ENCODE results near the gene FANCC.

The FANCC gene

DNA sequence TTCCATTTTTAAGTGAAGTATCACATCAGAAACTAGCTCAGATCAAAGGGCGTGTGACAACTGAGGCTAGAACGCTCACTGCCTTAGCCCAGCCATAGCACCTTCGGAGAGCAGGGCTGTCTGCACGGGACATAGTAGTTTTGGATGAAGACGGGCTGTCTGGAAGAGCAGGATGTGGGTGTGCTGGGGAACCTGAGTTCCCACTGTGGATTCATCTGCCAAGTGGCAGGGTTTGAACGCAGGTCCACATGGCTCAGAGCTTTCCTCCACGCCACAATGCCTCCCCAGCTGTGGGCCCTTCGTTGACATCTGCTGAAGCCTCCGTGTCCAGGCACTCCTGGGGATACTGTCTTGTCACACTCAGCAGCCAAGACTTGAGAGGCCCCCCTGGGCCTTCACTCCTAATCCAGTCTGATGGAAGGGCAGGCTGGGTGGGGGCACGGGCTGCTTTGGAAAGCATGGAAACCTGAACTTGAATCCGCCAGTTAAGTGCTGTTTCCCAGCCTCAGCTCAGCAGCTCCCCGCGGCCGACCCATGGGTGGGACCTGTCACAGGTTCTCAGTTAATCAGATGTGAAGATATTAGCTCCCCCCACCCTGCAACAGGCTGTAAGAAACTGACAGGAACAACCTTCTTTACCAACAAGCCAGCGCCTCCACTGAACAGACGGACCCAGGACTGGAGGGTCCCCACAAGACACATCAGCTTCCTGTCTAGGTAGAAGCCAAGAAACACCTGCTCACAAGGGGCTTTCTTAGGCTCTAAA, 228.1 kb downstream of the FANCC start:
- H4K8ac ChIP-seq (ENCODE audit: low read depth, low read length) = no peak overlapping the region
- H2BK120ac ChIP-seq (ENCODE audit: low read depth, low read length) = no peak overlapping the region
- H2BK12ac ChIP-seq (ENCODE audit: low read length) = no peak overlapping the region
- no peak overlapping the region for H2BK15ac ChIP-seq (ENCODE audit: low read length)
- H3K9ac ChIP-seq (ENCODE audit: low read depth, low read length, poor library complexity) = no peak overlapping the region
- H3K27me3 ChIP-seq (ENCODE audit: control insufficient read depth in 3 of 3, insufficient read depth in 3 of 3, low read depth in 1 of 3, low read length in 3 of 3) = no peaks in the 10 kb centered on the region
- peak overlapping the region; percentile 59 for H2BK5ac ChIP-seq (ENCODE audit: low read length)
- no peak overlapping the region for H3K14ac ChIP-seq (ENCODE audit: low read length)
- no peak overlapping the region for H2AK5ac ChIP-seq (ENCODE audit: low read depth, low read length)
- peaks cover 0 to 29% of the 10 kb centered on the region in 2 donors for H3K36me3 ChIP-seq (replicated peaks in 1 of 2; ENCODE audit: control insufficient read depth in 2 of 2, insufficient read depth in 2 of 2, low read length in 2 of 2)
- H3K18ac ChIP-seq (ENCODE audit: low read length) = peak overlapping the region; percentile 67
- H3K4me2 ChIP-seq (ENCODE audit: insufficient read depth, low read length, poor library complexity, severe bottlenecking) = no peak overlapping the region
- no peak for DNase-seq (ENCODE audit: low spot score)
- H3K4me3 ChIP-seq (ENCODE audit: low read length in 2 of 2) = no peak overlapping the region
- peaks cover 25 to 41% of the 10 kb centered on the region in 2 donors for H3K4me1 ChIP-seq (ENCODE audit: control insufficient read depth in 2 of 2, insufficient read depth in 1 of 2, low read depth in 1 of 2, low read length in 2 of 2)
- no peak overlapping the region for H4K91ac ChIP-seq (ENCODE audit: low read depth, low read length, poor library complexity)
- H3K9me3 ChIP-seq (replicated peaks in 1 of 2; ENCODE audit: control insufficient read depth in 2 of 2, insufficient read depth in 1 of 2, low read depth in 1 of 2, low read length in 2 of 2) = no peaks in the 10 kb centered on the region
- no peak overlapping the region for H2AFZ ChIP-seq (ENCODE audit: low read length)
- no peak overlapping the region for H3K4ac ChIP-seq (ENCODE audit: low read length)
- no peak overlapping the region for H3K27ac ChIP-seq (replicated peaks; ENCODE audit: low read length)
- H3K79me1 ChIP-seq (ENCODE audit: low read depth, low read length) = no peaks in the 10 kb centered on the region
- no peak overlapping the region for H3K23ac ChIP-seq (ENCODE audit: low read depth, low read length, poor library complexity)
- no CpG with 5 or more reads among the region's 16 CpGs for WGBS, 2 donors (ENCODE audit: extremely low coverage in 2 of 2, insufficient read length in 2 of 2, insufficient replicate concordance in 1 of 2)

DNA sequence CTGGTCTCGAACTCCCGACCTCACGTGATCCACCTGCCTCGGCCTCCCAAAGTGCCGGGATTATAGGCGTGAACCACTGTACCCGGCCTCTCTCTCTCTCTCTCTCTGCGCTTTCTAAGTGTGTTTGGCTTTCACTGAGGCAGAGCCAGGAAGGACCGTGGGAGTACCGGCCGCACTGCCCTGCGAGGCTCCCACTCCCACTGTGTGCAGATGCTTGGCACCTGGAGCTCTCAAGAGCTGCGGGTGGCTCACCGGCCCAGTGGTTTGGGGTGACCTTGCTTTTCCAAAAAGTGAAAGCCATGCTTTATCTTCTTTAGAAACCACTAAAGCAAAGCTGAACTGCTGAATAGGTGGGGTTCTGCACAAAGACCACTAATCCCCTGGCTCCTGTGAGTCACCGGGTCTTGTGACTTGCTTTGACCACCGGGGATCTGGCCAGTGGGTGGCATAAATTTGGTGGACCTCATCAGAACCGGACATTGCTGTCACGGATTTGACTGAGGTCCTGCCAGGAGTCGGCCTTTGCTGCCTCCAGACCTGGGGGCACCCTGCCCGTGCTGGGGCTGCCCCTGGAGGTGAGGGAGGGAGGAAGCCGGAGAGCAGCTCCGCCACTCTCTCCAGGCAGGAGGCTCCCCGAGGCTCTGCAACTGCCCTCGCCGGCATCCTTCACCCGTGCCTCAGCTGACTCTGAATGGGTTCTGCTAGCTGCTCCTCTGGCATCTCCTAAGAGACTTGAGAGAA, 228.9 kb downstream of the FANCC start:
- Histone ChIP-seq H4K91ac (ENCODE audit: low read depth, low read length, poor library complexity) (no peak overlapping the region), H3K9me3 (replicated peaks in 1 of 2; ENCODE audit: control insufficient read depth in 2 of 2, insufficient read depth in 1 of 2, low read depth in 1 of 2, low read length in 2 of 2) (no peaks in the 10 kb centered on the region), H3K4me1 (ENCODE audit: control insufficient read depth in 2 of 2, insufficient read depth in 1 of 2, low read depth in 1 of 2, low read length in 2 of 2) (peaks cover 25 to 39% of the 10 kb centered on the region in 2 donors), H3K23ac (ENCODE audit: low read depth, low read length, poor library complexity) (no peak overlapping the region), H3K79me1 (ENCODE audit: low read depth, low read length) (no peaks in the 10 kb centered on the region), H2BK15ac (ENCODE audit: low read length) (no peak overlapping the region), H3K27ac (replicated peaks; ENCODE audit: low read length) (no peak overlapping the region), H2AK5ac (ENCODE audit: low read depth, low read length) (no peak overlapping the region), H2BK12ac (ENCODE audit: low read length) (no peak overlapping the region), H3K18ac (ENCODE audit: low read length) (peak overlapping the region; percentile 76), H3K36me3 (replicated peaks in 1 of 2; ENCODE audit: control insufficient read depth in 2 of 2, insufficient read depth in 2 of 2, low read length in 2 of 2) (peaks cover under 1 to 37% of the 10 kb centered on the region in 2 donors), H3K9ac (ENCODE audit: low read depth, low read length, poor library complexity) (no peak overlapping the region), H2AFZ (ENCODE audit: low read length) (no peak overlapping the region), H2BK5ac (ENCODE audit: low read length) (peak overlapping the region; percentile 59), H4K8ac (ENCODE audit: low read depth, low read length) (no peak overlapping the region), H2BK120ac (ENCODE audit: low read depth, low read length) (no peak overlapping the region), H3K27me3 (ENCODE audit: control insufficient read depth in 3 of 3, insufficient read depth in 3 of 3, low read depth in 1 of 3, low read length in 3 of 3) (no peaks in the 10 kb centered on the region), H3K4me2 (ENCODE audit: insufficient read depth, low read length, poor library complexity, severe bottlenecking) (peak overlapping the region; percentile 32), H3K14ac (ENCODE audit: low read length) (no peak overlapping the region), H3K4me3 (ENCODE audit: low read length in 2 of 2) (no peak overlapping the region), H3K4ac (ENCODE audit: low read length) (no peak overlapping the region)
- no peak for DNase-seq (ENCODE audit: low spot score)
- no CpG with 5 or more reads among the region's 26 CpGs for WGBS, 2 donors (ENCODE audit: extremely low coverage in 2 of 2, insufficient read length in 2 of 2, insufficient replicate concordance in 1 of 2)

DNA sequence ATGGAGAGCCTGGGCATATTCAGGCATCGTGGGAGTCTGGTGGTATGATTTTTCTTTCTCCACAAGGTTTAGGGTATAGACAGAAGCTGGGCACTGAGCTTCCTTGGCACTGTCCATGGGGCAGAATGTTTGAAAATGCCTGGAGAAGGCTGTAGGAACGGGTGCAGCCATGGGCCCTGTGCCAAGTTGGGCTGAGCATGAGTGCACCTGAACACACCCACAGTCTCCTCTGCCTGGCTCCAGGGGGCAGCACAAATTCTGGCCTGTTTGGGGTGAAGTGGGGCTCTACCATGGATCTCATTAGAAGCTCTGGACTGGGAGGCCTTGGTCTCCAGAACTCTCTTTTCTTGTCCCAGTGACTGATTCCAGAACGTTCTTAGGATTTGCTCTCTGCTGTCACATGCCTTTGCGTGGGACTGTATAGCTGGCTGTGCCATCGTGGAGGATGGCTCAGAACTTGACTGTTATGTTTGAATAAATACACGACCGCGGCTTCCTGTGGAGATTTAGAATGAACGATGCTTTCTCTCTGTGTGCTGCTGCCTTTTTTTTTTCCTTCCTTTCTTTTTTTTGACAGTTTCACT, 229.8 kb downstream of the FANCC start:
- H4K8ac ChIP-seq (ENCODE audit: low read depth, low read length) = no peak overlapping the region
- H2BK15ac ChIP-seq (ENCODE audit: low read length) = no peak overlapping the region
- H4K91ac ChIP-seq (ENCODE audit: low read depth, low read length, poor library complexity) = no peak overlapping the region
- H3K18ac ChIP-seq (ENCODE audit: low read length) = peak overlapping the region; percentile 39
- no peaks in the 10 kb centered on the region for H3K27me3 ChIP-seq (ENCODE audit: control insufficient read depth in 3 of 3, insufficient read depth in 3 of 3, low read depth in 1 of 3, low read length in 3 of 3)
- no peak for DNase-seq (ENCODE audit: low spot score)
- H3K9ac ChIP-seq (ENCODE audit: low read depth, low read length, poor library complexity) = no peak overlapping the region
- peaks cover 22 to 36% of the 10 kb centered on the region in 2 donors for H3K4me1 ChIP-seq (ENCODE audit: control insufficient read depth in 2 of 2, insufficient read depth in 1 of 2, low read depth in 1 of 2, low read length in 2 of 2)
- H3K79me1 ChIP-seq (ENCODE audit: low read depth, low read length) = peaks cover 3% of the 10 kb centered on the region
- H3K4me3 ChIP-seq (ENCODE audit: low read length in 2 of 2) = no peak overlapping the region
- H2AFZ ChIP-seq (ENCODE audit: low read length) = no peak overlapping the region
- peaks cover 0 to 5% of the 10 kb centered on the region in 2 donors for H3K9me3 ChIP-seq (replicated peaks in 1 of 2; ENCODE audit: control insufficient read depth in 2 of 2, insufficient read depth in 1 of 2, low read depth in 1 of 2, low read length in 2 of 2)
- H2BK120ac ChIP-seq (ENCODE audit: low read depth, low read length) = no peak overlapping the region
- H3K4me2 ChIP-seq (ENCODE audit: insufficient read depth, low read length, poor library complexity, severe bottlenecking) = no peak overlapping the region
- H2AK5ac ChIP-seq (ENCODE audit: low read depth, low read length) = no peak overlapping the region
- no peak overlapping the region for H3K14ac ChIP-seq (ENCODE audit: low read length)
- no peak overlapping the region for H2BK5ac ChIP-seq (ENCODE audit: low read length)
- no peak overlapping the region for H3K4ac ChIP-seq (ENCODE audit: low read length)
- H3K23ac ChIP-seq (ENCODE audit: low read depth, low read length, poor library complexity) = no peak overlapping the region
- no peak overlapping the region for H2BK12ac ChIP-seq (ENCODE audit: low read length)
- H3K27ac ChIP-seq (replicated peaks; ENCODE audit: low read length) = no peak overlapping the region
- H3K36me3 ChIP-seq (replicated peaks in 1 of 2; ENCODE audit: control insufficient read depth in 2 of 2, insufficient read depth in 2 of 2, low read length in 2 of 2) = peaks cover 6 to 45% of the 10 kb centered on the region in 2 donors
- WGBS, 2 donors (ENCODE audit: extremely low coverage in 2 of 2, insufficient read length in 2 of 2, insufficient replicate concordance in 1 of 2) = no CpG with 5 or more reads among the region's 9 CpGs

DNA sequence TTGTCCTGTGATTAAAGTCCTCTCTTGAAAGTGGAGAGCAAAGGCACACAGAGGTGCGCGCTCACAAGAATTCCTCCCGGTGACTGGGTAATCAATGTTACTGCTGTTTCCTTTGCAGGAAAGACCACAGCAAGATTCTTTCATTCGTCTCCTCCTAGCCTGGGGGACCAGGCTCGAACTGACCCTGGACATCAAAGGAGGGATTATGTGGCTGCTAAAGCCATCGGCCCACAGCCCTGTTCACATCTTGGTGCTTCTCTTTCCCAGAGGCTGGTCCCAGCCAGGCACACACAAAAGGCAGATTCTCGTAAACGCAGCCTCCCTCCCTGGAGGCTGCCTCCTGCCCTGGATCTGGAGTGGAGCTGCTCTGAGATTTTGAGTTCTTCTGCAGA, 230.9 kb downstream of the FANCC start:
- no peaks in the 10 kb centered on the region for H3K27me3 ChIP-seq (ENCODE audit: control insufficient read depth in 3 of 3, insufficient read depth in 3 of 3, low read depth in 1 of 3, low read length in 3 of 3)
- no peak overlapping the region for H3K23ac ChIP-seq (ENCODE audit: low read depth, low read length, poor library complexity)
- H4K8ac ChIP-seq (ENCODE audit: low read depth, low read length) = no peak overlapping the region
- peak overlapping the region; percentile 10 for H2AK5ac ChIP-seq (ENCODE audit: low read depth, low read length)
- H3K4me2 ChIP-seq (ENCODE audit: insufficient read depth, low read length, poor library complexity, severe bottlenecking) = no peak overlapping the region
- H3K27ac ChIP-seq (replicated peaks; ENCODE audit: low read length) = peak overlapping the region; percentile 21
- no peak overlapping the region for H2BK120ac ChIP-seq (ENCODE audit: low read depth, low read length)
- H2BK5ac ChIP-seq (ENCODE audit: low read length) = no peak overlapping the region
- no peak overlapping the region for H2AFZ ChIP-seq (ENCODE audit: low read length)
- peaks cover 3% of the 10 kb centered on the region for H3K79me1 ChIP-seq (ENCODE audit: low read depth, low read length)
- WGBS, 2 donors (ENCODE audit: extremely low coverage in 2 of 2, insufficient read length in 2 of 2, insufficient replicate concordance in 1 of 2) = no CpG with 5 or more reads among the region's 8 CpGs
- H3K36me3 ChIP-seq (replicated peaks in 1 of 2; ENCODE audit: control insufficient read depth in 2 of 2, insufficient read depth in 2 of 2, low read length in 2 of 2) = peaks cover 8 to 57% of the 10 kb centered on the region in 2 donors
- no peak overlapping the region for H2BK15ac ChIP-seq (ENCODE audit: low read length)
- no peak overlapping the region for H2BK12ac ChIP-seq (ENCODE audit: low read length)
- H3K18ac ChIP-seq (ENCODE audit: low read length) = peak overlapping the region; percentile 66
- peak overlapping the region; percentile 42 for H3K14ac ChIP-seq (ENCODE audit: low read length)
- no peak overlapping the region for H3K9ac ChIP-seq (ENCODE audit: low read depth, low read length, poor library complexity)
- H3K4ac ChIP-seq (ENCODE audit: low read length) = no peak overlapping the region
- H4K91ac ChIP-seq (ENCODE audit: low read depth, low read length, poor library complexity) = no peak overlapping the region
- peaks cover 0 to 5% of the 10 kb centered on the region in 2 donors for H3K9me3 ChIP-seq (replicated peaks in 1 of 2; ENCODE audit: control insufficient read depth in 2 of 2, insufficient read depth in 1 of 2, low read depth in 1 of 2, low read length in 2 of 2)
- H3K4me1 ChIP-seq (ENCODE audit: control insufficient read depth in 2 of 2, insufficient read depth in 1 of 2, low read depth in 1 of 2, low read length in 2 of 2) = peaks cover 15 to 35% of the 10 kb centered on the region in 2 donors
- H3K4me3 ChIP-seq (ENCODE audit: low read length in 2 of 2) = no peak overlapping the region
- DNase-seq (ENCODE audit: low spot score) = no peak
